ENCODE measurements around the gene IL27RA.
A peak's percentile ranks its signal among the peaks of the same experiment; 100 is the strongest.

IL27RA gene

GRCh38 chr19:14086098-14086497 lies 54.5 kb downstream of the IL27RA start:
- WGBS (ENCODE audit: extremely low coverage, insufficient coverage, insufficient read length), result no CpG with 5 or more reads among the region's 5 CpGs
- Histone ChIP-seq H3K4ac (ENCODE audit: low read depth, low read length) (no peak overlapping the region), H4K8ac (ENCODE audit: low read depth, low read length) (no peak overlapping the region), H3K4me1 (ENCODE audit: control insufficient read depth in 1 of 2, insufficient read depth in 2 of 2, low read length in 2 of 2) (peaks cover 7 to 10% of the 10 kb centered on the region in 2 experiments), H3K27ac (ENCODE audit: low read depth, low read length) (no peak overlapping the region), H3K4me3 (ENCODE audit: low read depth, low read length) (no peak overlapping the region), H3K36me3 (ENCODE audit: control insufficient read depth in 1 of 2, insufficient read depth in 2 of 2, low read length in 2 of 2) (peaks cover 17 to 18% of the 10 kb centered on the region in 2 experiments), H2BK12ac (ENCODE audit: low read length) (no peak overlapping the region), H2AK5ac (ENCODE audit: low read length) (no peak overlapping the region), H4K91ac (ENCODE audit: low read depth, low read length) (no peak overlapping the region), H3K14ac (ENCODE audit: low read length) (no peak overlapping the region), H3K79me2 (ENCODE audit: control insufficient read depth, insufficient read depth, low read length, poor library complexity) (peaks cover 8% of the 10 kb centered on the region), H3K9me3 (ENCODE audit: insufficient read depth, low read depth, low read length) (no peaks in the 10 kb centered on the region), H4K12ac (ENCODE audit: low read depth, low read length) (no peak overlapping the region), H3K79me1 (ENCODE audit: low read length) (peaks cover 11% of the 10 kb centered on the region), H3K4me2 (ENCODE audit: low read length) (no peak overlapping the region), H3K9ac (ENCODE audit: low read length) (no peak overlapping the region), H2AFZ (ENCODE audit: insufficient read depth, low read length, poor library complexity) (no peak overlapping the region), H3K23ac (ENCODE audit: low read length) (no peak overlapping the region), H2BK5ac (ENCODE audit: low read depth, low read length, poor library complexity) (no peak overlapping the region), H3K27me3 (ENCODE audit: insufficient read depth, low read length) (no peaks in the 10 kb centered on the region), H2BK120ac (ENCODE audit: insufficient read depth, low read length, poor library complexity) (no peak overlapping the region), H3K18ac (ENCODE audit: low read length) (no peak overlapping the region)
- no peak for DNase-seq

GRCh38 chr19:14088634-14089411 lies 57.3 kb downstream of the IL27RA start:
- Histone ChIP-seq H2BK12ac (ENCODE audit: low read length) (no peak overlapping the region), H2AK5ac (ENCODE audit: low read length) (no peak overlapping the region), H4K12ac (ENCODE audit: low read depth, low read length) (peak overlapping the region; percentile 6), H3K27ac (ENCODE audit: low read depth, low read length) (no peak overlapping the region), H3K4me1 (ENCODE audit: control insufficient read depth in 1 of 2, insufficient read depth in 2 of 2, low read length in 2 of 2) (peaks cover 6 to 7% of the 10 kb centered on the region in 2 experiments), H4K8ac (ENCODE audit: low read depth, low read length) (no peak overlapping the region), H3K18ac (ENCODE audit: low read length) (peak overlapping the region; percentile 5), H3K36me3 (ENCODE audit: control insufficient read depth in 1 of 2, insufficient read depth in 2 of 2, low read length in 2 of 2) (peaks cover 15 to 21% of the 10 kb centered on the region in 2 experiments), H2BK120ac (ENCODE audit: insufficient read depth, low read length, poor library complexity) (no peak overlapping the region), H3K14ac (ENCODE audit: low read length) (no peak overlapping the region), H3K9ac (ENCODE audit: low read length) (no peak overlapping the region), H3K79me1 (ENCODE audit: low read length) (peaks cover 13% of the 10 kb centered on the region), H3K27me3 (ENCODE audit: insufficient read depth, low read length) (no peaks in the 10 kb centered on the region), H3K79me2 (ENCODE audit: control insufficient read depth, insufficient read depth, low read length, poor library complexity) (peaks cover 8% of the 10 kb centered on the region), H3K4ac (ENCODE audit: low read depth, low read length) (no peak overlapping the region), H4K91ac (ENCODE audit: low read depth, low read length) (no peak overlapping the region), H3K9me3 (ENCODE audit: insufficient read depth, low read depth, low read length) (peaks cover 5% of the 10 kb centered on the region), H3K4me2 (ENCODE audit: low read length) (peak overlapping the region; percentile 78), H3K23ac (ENCODE audit: low read length) (no peak overlapping the region), H3K4me3 (ENCODE audit: low read depth, low read length) (no peak overlapping the region), H2AFZ (ENCODE audit: insufficient read depth, low read length, poor library complexity) (no peak overlapping the region), H2BK5ac (ENCODE audit: low read depth, low read length, poor library complexity) (no peak overlapping the region)
- no CpG with 5 or more reads among the region's 30 CpGs for WGBS (ENCODE audit: extremely low coverage, insufficient coverage, insufficient read length)
- DNase-seq, result no peak

- peak overlapping the region; percentile 38 for H3K27ac ChIP-seq (ENCODE audit: low read depth, low read length)
- no peak overlapping the region for H2BK5ac ChIP-seq (ENCODE audit: low read depth, low read length, poor library complexity)
- H2BK12ac ChIP-seq (ENCODE audit: low read length), result no peak overlapping the region
- peak overlapping the region; percentile 15 for H3K18ac ChIP-seq (ENCODE audit: low read length)
- peak overlapping the region; percentile 91 for H3K4me3 ChIP-seq (ENCODE audit: low read depth, low read length)
- no CpG with 5 or more reads among the region's 16 CpGs for whole genome bisulfite sequencing (ENCODE audit: extremely low coverage, insufficient coverage, insufficient read length)
- no peak overlapping the region for H4K91ac ChIP-seq (ENCODE audit: low read depth, low read length)
- no peak overlapping the region for H2BK120ac ChIP-seq (ENCODE audit: insufficient read depth, low read length, poor library complexity)
- H3K36me3 ChIP-seq (ENCODE audit: control insufficient read depth in 1 of 2, insufficient read depth in 2 of 2, low read length in 2 of 2), result peaks cover 15 to 21% of the 10 kb centered on the region in 2 experiments
- no peaks in the 10 kb centered on the region for H3K27me3 ChIP-seq (ENCODE audit: insufficient read depth, low read length)
- DNase-seq, result peak in 1 of 2 donors; percentile 25
- peaks cover 6 to 7% of the 10 kb centered on the region in 2 experiments for H3K4me1 ChIP-seq (ENCODE audit: control insufficient read depth in 1 of 2, insufficient read depth in 2 of 2, low read length in 2 of 2)
- H3K4ac ChIP-seq (ENCODE audit: low read depth, low read length), result peak overlapping the region; percentile 29
- H4K8ac ChIP-seq (ENCODE audit: low read depth, low read length), result peak overlapping the region; percentile 22
- H3K79me1 ChIP-seq (ENCODE audit: low read length), result peaks cover 13% of the 10 kb centered on the region
- H2AFZ ChIP-seq (ENCODE audit: insufficient read depth, low read length, poor library complexity), result no peak overlapping the region
- peak overlapping the region; percentile 78 for H3K4me2 ChIP-seq (ENCODE audit: low read length)
- peaks cover 5% of the 10 kb centered on the region for H3K9me3 ChIP-seq (ENCODE audit: insufficient read depth, low read depth, low read length)
- no peak overlapping the region for H3K23ac ChIP-seq (ENCODE audit: low read length)
- peak overlapping the region; percentile 45 for H3K14ac ChIP-seq (ENCODE audit: low read length)
- no peak overlapping the region for H2AK5ac ChIP-seq (ENCODE audit: low read length)
- no peak overlapping the region for H4K12ac ChIP-seq (ENCODE audit: low read depth, low read length)
- H3K79me2 ChIP-seq (ENCODE audit: control insufficient read depth, insufficient read depth, low read length, poor library complexity), result peaks cover 8% of the 10 kb centered on the region
- H3K9ac ChIP-seq (ENCODE audit: low read length), result no peak overlapping the region
These were observed 57.8 kb downstream of the IL27RA start for GRCh38 chr19:14089412-14089661.

- Histone ChIP-seq H3K4me2 (ENCODE audit: low read length) (peak overlapping the region; percentile 78), H3K79me1 (ENCODE audit: low read length) (peaks cover 13% of the 10 kb centered on the region), H3K79me2 (ENCODE audit: control insufficient read depth, insufficient read depth, low read length, poor library complexity) (peaks cover 8% of the 10 kb centered on the region), H2AK5ac (ENCODE audit: low read length) (no peak overlapping the region), H3K18ac (ENCODE audit: low read length) (peak overlapping the region; percentile 90), H3K36me3 (ENCODE audit: control insufficient read depth in 1 of 2, insufficient read depth in 2 of 2, low read length in 2 of 2) (peaks cover 15 to 21% of the 10 kb centered on the region in 2 experiments), H3K9ac (ENCODE audit: low read length) (peak overlapping the region; percentile 54), H3K4ac (ENCODE audit: low read depth, low read length) (peak overlapping the region; percentile 29), H3K4me3 (ENCODE audit: low read depth, low read length) (peak overlapping the region; percentile 91), H2AFZ (ENCODE audit: insufficient read depth, low read length, poor library complexity) (no peak overlapping the region), H4K8ac (ENCODE audit: low read depth, low read length) (peak overlapping the region; percentile 77), H2BK120ac (ENCODE audit: insufficient read depth, low read length, poor library complexity) (peak overlapping the region; percentile 56), H3K4me1 (ENCODE audit: control insufficient read depth in 1 of 2, insufficient read depth in 2 of 2, low read length in 2 of 2) (peaks cover 6 to 7% of the 10 kb centered on the region in 2 experiments), H3K27me3 (ENCODE audit: insufficient read depth, low read length) (no peaks in the 10 kb centered on the region), H3K23ac (ENCODE audit: low read length) (no peak overlapping the region), H2BK12ac (ENCODE audit: low read length) (no peak overlapping the region), H4K91ac (ENCODE audit: low read depth, low read length) (no peak overlapping the region), H3K14ac (ENCODE audit: low read length) (peak overlapping the region; percentile 83), H3K27ac (ENCODE audit: low read depth, low read length) (peak overlapping the region; percentile 88), H2BK5ac (ENCODE audit: low read depth, low read length, poor library complexity) (peak overlapping the region; percentile 19), H3K9me3 (ENCODE audit: insufficient read depth, low read depth, low read length) (peaks cover 5% of the 10 kb centered on the region), H4K12ac (ENCODE audit: low read depth, low read length) (no peak overlapping the region)
- WGBS (ENCODE audit: extremely low coverage, insufficient coverage, insufficient read length), result no CpG with 5 or more reads among the region's 142 CpGs
- DNase-seq, result peak; percentile 47 to 71
These were observed 58.3 kb downstream of the IL27RA start for GRCh38 chr19:14089662-14090508.
